SU-DHL-6 (cell line): Measurements from ENCODE around the gene DNAH11.

Experiments
- H2AFZ ChIP-seq: fragments of 200-600 bp; sonication (generic); 2 replicates; pipeline ENCODE4 v1.6.1; 2014; ENCODE audit warnings: low read depth, mild to moderate bottlenecking, moderate library complexity, mixed read lengths, antibody characterized with exemption, low read length; ENCODE audit not compliant: severe bottlenecking
- H3F3A ChIP-seq: fragments of 200-600 bp; shearing (Covaris generic); 2 replicates; pipeline ENCODE4 v1.6.0; 2016; ENCODE audit warnings: antibody characterized with exemption, mild to moderate bottlenecking; ENCODE audit not compliant: insufficient read depth
- H3K27ac ChIP-seq: fragments of 200-600 bp; sonication (generic); 2 replicates; pipeline ENCODE4 v1.5.1; 2016; ENCODE audit warnings: low read depth, mild to moderate bottlenecking, low read length, moderate library complexity, mixed read lengths
- H3K27me3 ChIP-seq: fragments of 200-600 bp; sonication (generic), shearing (Covaris generic); 2 replicates; pipeline ENCODE4 v1.6.0; 2014; ENCODE audit warnings: mild to moderate bottlenecking, low read length
- H3K36me3 ChIP-seq: fragments of 200-600 bp; sonication (generic); 2 replicates; pipeline ENCODE4 v1.6.1; 2014; ENCODE audit warnings: mild to moderate bottlenecking, low read length, mixed read lengths
- H3K4me2 ChIP-seq: fragments of 300-600, 200-600 bp; shearing (Covaris generic), sonication (generic); 2 replicates; pipeline ENCODE4 v1.6.0; 2014; ENCODE audit warnings: low read length, low read depth, mild to moderate bottlenecking; ENCODE audit not compliant: poor library complexity, severe bottlenecking
- H3K4me3 ChIP-seq: fragments of 200-600 bp; sonication (generic); 2 replicates; pipeline ENCODE4 v1.5.1; 2014; ENCODE audit warnings: antibody characterized with exemption, low read length, mild to moderate bottlenecking, mixed read lengths; ENCODE audit not compliant: insufficient read depth, poor library complexity, severe bottlenecking
- H3K79me2 ChIP-seq: fragments of 200-600 bp; sonication (generic); 2 replicates; pipeline ENCODE4 v1.6.1; 2014; ENCODE audit warnings: mild to moderate bottlenecking, low read length, moderate library complexity; ENCODE audit not compliant: insufficient read depth
- H3K9ac ChIP-seq: fragments of 200-600 bp; sonication (generic); 2 replicates; pipeline ENCODE4 v1.7.0; 2014; ENCODE audit warnings: mild to moderate bottlenecking, low read length
- H3K9me2 ChIP-seq: fragments of 200-600 bp; sonication (generic); replicated peaks from 2 replicates; pipeline ENCODE4 v1.6.1; 2014; ENCODE audit warnings: low read length; ENCODE audit not compliant: insufficient read depth
- H3K9me3 ChIP-seq: fragments of 200-600 bp; sonication (generic); 2 replicates; pipeline ENCODE4 v1.6.1; 2014; ENCODE audit warnings: low read length, mixed read lengths; ENCODE audit not compliant: insufficient read depth
- H4K20me1 ChIP-seq: fragments of 200-600 bp; sonication (generic); 2 replicates; pipeline ENCODE4 v1.6.1; 2014; ENCODE audit warnings: low read depth, mild to moderate bottlenecking, antibody characterized with exemption, low read length, moderate library complexity, mixed read lengths
- CTCF ChIP-seq: fragments of 200-600 bp; sonication (generic); IDR thresholded peaks from one replicate; pipeline ENCODE4 v1.5.1; 2017; ENCODE audit warnings: antibody characterized with exemption, mild to moderate bottlenecking, low read length, moderate library complexity; ENCODE audit not compliant: insufficient read depth, poor library complexity, severe bottlenecking
- EZH2phosphoT487 ChIP-seq: fragments of 200-600 bp; sonication (generic), shearing (Covaris generic); conservative IDR thresholded peaks from 2 replicates; pipeline ENCODE4 v1.6.1; 2018; ENCODE audit warnings: mild to moderate bottlenecking, antibody characterized with exemption, low read length, moderate library complexity, mixed read lengths

The DNAH11 gene

GRCh38 chr7:21603972-21604749, 61.3 kb downstream of the DNAH11 start:
- Histone ChIP-seq H2AFZ (no peak overlapping the region), H3K9ac (no peak overlapping the region), H3F3A (no peaks in the 10 kb centered on the region), H3K27ac (no peak overlapping the region), H4K20me1 (no peaks in the 10 kb centered on the region), H3K9me3 (no peaks in the 10 kb centered on the region), H3K79me2 (no peaks in the 10 kb centered on the region), H3K27me3 (peaks cover 3% of the 10 kb centered on the region; the same call in 1 of the 2 replicates), H3K9me2 (no peaks in the 10 kb centered on the region), H3K36me3 (no peaks in the 10 kb centered on the region), H3K4me2 (no peak overlapping the region), H3K4me3 (no peak overlapping the region)
- TF ChIP-seq EZH2phosphoT487 (no peak), CTCF (no peak)

- H3K79me2 ChIP-seq: no peaks in the 10 kb centered on the region
- no peak overlapping the region for H3K4me3 ChIP-seq
- H3K36me3 ChIP-seq: no peaks in the 10 kb centered on the region
- no peaks in the 10 kb centered on the region for H3K9me2 ChIP-seq
- peaks cover 3% of the 10 kb centered on the region; the same call in 1 of the 2 replicates for H3K27me3 ChIP-seq
- TF ChIP-seq EZH2phosphoT487 (no peak), CTCF (no peak)
- no peak overlapping the region for H2AFZ ChIP-seq
- no peaks in the 10 kb centered on the region for H3K9me3 ChIP-seq
- no peak overlapping the region for H3K4me2 ChIP-seq
- no peak overlapping the region for H3K9ac ChIP-seq
- H3F3A ChIP-seq: no peaks in the 10 kb centered on the region
- no peak overlapping the region for H3K27ac ChIP-seq
- no peaks in the 10 kb centered on the region for H4K20me1 ChIP-seq
These were observed 62.3 kb downstream of the DNAH11 start for GRCh38 chr7:21605008-21605585.

GRCh38 chr7:21608465-21608864, 65.6 kb downstream of the DNAH11 start:
- Histone ChIP-seq H3F3A (no peaks in the 10 kb centered on the region), H3K9ac (no peak overlapping the region), H3K9me3 (no peaks in the 10 kb centered on the region), H3K27me3 (peaks cover 3% of the 10 kb centered on the region; the same call in 1 of the 2 replicates), H4K20me1 (no peaks in the 10 kb centered on the region), H3K4me2 (no peak overlapping the region), H3K27ac (no peak overlapping the region), H3K36me3 (no peaks in the 10 kb centered on the region), H3K4me3 (no peak overlapping the region), H2AFZ (no peak overlapping the region), H3K9me2 (no peaks in the 10 kb centered on the region), H3K79me2 (no peaks in the 10 kb centered on the region)
- TF ChIP-seq EZH2phosphoT487: no peak
- TF ChIP-seq CTCF: no peak
